DND-41 (cell line): ENCODE measurements around the gene NR4A1.

Experiments used
- CTCF ChIP-seq: IDR thresholded peaks from 2 replicates; pipeline ENCODE4 v1.5.1; 2012; ENCODE audit warnings: borderline replicate concordance, low read length, moderate library complexity, mild to moderate bottlenecking; ENCODE audit not compliant: poor library complexity, severe bottlenecking; ENCODE audit errors: extremely low read depth
- EZH2 ChIP-seq: IDR thresholded peaks from 3 replicates; pipeline ENCODE4 v1.6.1; 2012; ENCODE audit warnings: borderline replicate concordance, low read depth, mild to moderate bottlenecking, moderate library complexity, low read length, inconsistent platforms; ENCODE audit not compliant: severe bottlenecking

GRCh38 chr12:52045794-52046199 is 5.4 kb upstream of the NR4A1 start:
- TF ChIP-seq CTCF (no peak), EZH2 (no peak)
